NT2/D1 (cell line): Measurements from ENCODE around the gene MAP1B.

ENCODE experiments used
- DNase-seq: peaks from one replicate; pipeline ENCODE4 v3.0.0-alpha.2; 2011; ENCODE audit warnings: low read depth, low spot score
- H3K27me3 ChIP-seq: 2 replicates; pipeline ENCODE4 v1.6.0; 2011; ENCODE audit warnings: mild to moderate bottlenecking; ENCODE audit not compliant: insufficient read length, insufficient read depth
- H3K36me3 ChIP-seq: 2 replicates; pipeline ENCODE4 v1.6.1; 2011; ENCODE audit warnings: mild to moderate bottlenecking, low read length, mixed read lengths; ENCODE audit not compliant: insufficient read depth, insufficient read length
- H3K4me1 ChIP-seq: 2 replicates; pipeline ENCODE4 v1.5.1; 2011; ENCODE audit not compliant: insufficient read depth, insufficient read length
- H3K4me3 ChIP-seq: 2 replicates; pipeline ENCODE4 v1.5.1; 2011; ENCODE audit warnings: low read depth; ENCODE audit not compliant: insufficient read length
- H3K9ac ChIP-seq: 2 replicates; pipeline ENCODE4 v1.6.0; 2011; ENCODE audit warnings: low read depth; ENCODE audit not compliant: insufficient read length
- H3K9me3 ChIP-seq: 2 replicates; pipeline ENCODE4 v1.5.1; 2011; ENCODE audit warnings: mild to moderate bottlenecking, low read length; ENCODE audit not compliant: insufficient read depth
- SUZ12 ChIP-seq: IDR thresholded peaks from 2 replicates; pipeline ENCODE4 v1.6.1; 2011; ENCODE audit not compliant: insufficient read length, insufficient read depth; ENCODE audit errors: extremely low read depth
- YY1 ChIP-seq: IDR thresholded peaks from 2 replicates; pipeline ENCODE4 v1.6.1; 2011; ENCODE audit not compliant: insufficient read length, insufficient read depth
- ZNF274 ChIP-seq: IDR thresholded peaks from 2 replicates; pipeline ENCODE4 v1.6.1; 2011; ENCODE audit warnings: mild to moderate bottlenecking, low read depth, low read length

Gene MAP1B

DNA sequence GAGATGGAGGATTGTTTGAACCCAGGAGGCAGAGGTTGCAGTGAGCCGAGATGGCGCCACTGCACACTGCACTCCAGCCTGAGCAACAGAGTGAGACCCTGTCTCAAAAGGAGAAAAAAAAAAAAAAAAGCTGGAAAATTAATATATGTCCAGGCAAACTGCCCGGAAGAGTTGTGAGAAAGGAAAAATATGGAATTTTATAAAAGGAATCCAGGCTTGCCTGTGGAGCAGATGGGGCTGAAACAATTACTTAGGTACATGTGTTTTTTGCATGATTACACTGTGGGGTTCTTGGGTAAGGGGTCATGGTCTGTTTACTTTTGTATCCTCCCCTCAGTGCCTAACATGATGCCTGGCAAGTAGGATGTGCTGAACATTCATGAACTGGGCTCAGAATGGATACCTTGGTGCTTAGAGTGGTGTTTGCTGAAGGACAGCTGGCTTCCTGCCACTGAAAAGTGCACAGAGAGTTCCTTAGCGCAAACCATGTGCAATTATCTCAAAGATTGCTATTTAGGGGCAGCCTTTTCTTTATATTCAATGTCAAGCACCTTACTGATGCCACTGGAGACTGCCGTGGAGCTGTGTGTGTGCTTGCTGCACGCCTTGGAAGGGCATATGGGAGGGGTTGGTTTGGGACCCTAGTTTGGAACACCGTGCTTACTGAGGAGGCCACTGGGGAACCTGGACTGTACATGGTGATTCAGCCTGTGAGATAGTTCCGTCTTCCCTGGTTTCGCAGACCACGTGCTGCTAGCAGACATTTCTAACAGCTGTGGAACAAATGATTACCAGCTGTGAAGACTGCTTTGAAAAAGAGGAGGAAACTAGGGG, 78.4 kb downstream of the MAP1B start:
- peaks cover 4% of the 10 kb centered on the region for H3K4me1 ChIP-seq
- DNase-seq, result no peak
- no peak for TF ChIP-seq YY1
- no peak for TF ChIP-seq ZNF274
- no peak for TF ChIP-seq SUZ12
- H3K9ac ChIP-seq, result no peak overlapping the region
- no peak overlapping the region for H3K4me3 ChIP-seq
- no peaks in the 10 kb centered on the region for H3K9me3 ChIP-seq
- H3K36me3 ChIP-seq, result peaks cover 81% of the 10 kb centered on the region
- H3K27me3 ChIP-seq, result no peaks in the 10 kb centered on the region

GRCh38 chr5:72187388-72188075, 80.3 kb downstream of the MAP1B start:
- Histone ChIP-seq H3K4me1 (peaks cover 4% of the 10 kb centered on the region), H3K4me3 (no peak overlapping the region), H3K27me3 (no peaks in the 10 kb centered on the region), H3K36me3 (peaks cover 94% of the 10 kb centered on the region), H3K9me3 (no peaks in the 10 kb centered on the region), H3K9ac (no peak overlapping the region)
- no peak for TF ChIP-seq YY1
- TF ChIP-seq SUZ12, result no peak
- TF ChIP-seq ZNF274, result no peak
- no peak for DNase-seq

DNA sequence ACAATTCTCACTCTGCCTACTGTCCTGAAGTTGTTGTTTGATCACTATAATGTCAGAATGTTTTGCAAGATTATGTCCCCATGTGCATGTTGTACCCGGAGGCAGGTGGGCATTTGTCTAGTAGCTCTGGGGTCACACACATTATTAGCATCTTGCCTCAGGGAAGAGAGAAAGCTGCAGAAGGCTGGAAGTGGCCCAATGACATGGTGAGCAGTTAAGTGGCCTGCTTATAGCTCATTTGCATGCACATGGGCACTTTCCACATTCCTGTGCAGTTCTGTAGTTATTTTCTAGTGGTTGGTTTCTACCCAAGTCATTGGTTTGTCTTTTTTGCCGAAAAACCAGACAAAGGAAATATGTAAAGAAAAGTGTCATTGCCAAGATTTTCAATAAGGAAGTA, 80.9 kb downstream of the MAP1B start:
- no peak overlapping the region for H3K4me3 ChIP-seq
- H3K9me3 ChIP-seq, result no peaks in the 10 kb centered on the region
- TF ChIP-seq YY1, result no peak
- no peak for TF ChIP-seq ZNF274
- TF ChIP-seq SUZ12, result no peak
- H3K9ac ChIP-seq, result no peak overlapping the region
- H3K4me1 ChIP-seq, result no peaks in the 10 kb centered on the region
- H3K36me3 ChIP-seq, result peaks cover 94% of the 10 kb centered on the region
- no peaks in the 10 kb centered on the region for H3K27me3 ChIP-seq
- no peak for DNase-seq

- no peak for DNase-seq
- Histone ChIP-seq H3K36me3 (peaks cover 92% of the 10 kb centered on the region), H3K4me1 (no peaks in the 10 kb centered on the region), H3K27me3 (no peaks in the 10 kb centered on the region), H3K9me3 (no peaks in the 10 kb centered on the region), H3K9ac (no peak overlapping the region), H3K4me3 (no peak overlapping the region)
- TF ChIP-seq YY1, result no peak
- TF ChIP-seq ZNF274, result no peak
- no peak for TF ChIP-seq SUZ12
Measured at GRCh38 chr5:72189146-72189545, 81.9 kb downstream of the MAP1B start.

- DNase-seq, result no peak
- H3K36me3 ChIP-seq, result peaks cover 94% of the 10 kb centered on the region
- H3K27me3 ChIP-seq, result no peaks in the 10 kb centered on the region
- no peaks in the 10 kb centered on the region for H3K9me3 ChIP-seq
- no peak for TF ChIP-seq ZNF274
- TF ChIP-seq YY1, result no peak
- TF ChIP-seq SUZ12, result no peak
- no peak overlapping the region for H3K4me3 ChIP-seq
- no peaks in the 10 kb centered on the region for H3K4me1 ChIP-seq
- H3K9ac ChIP-seq, result no peak overlapping the region
Measured at GRCh38 chr5:72191404-72191803, 84.1 kb downstream of the MAP1B start.

DNA sequence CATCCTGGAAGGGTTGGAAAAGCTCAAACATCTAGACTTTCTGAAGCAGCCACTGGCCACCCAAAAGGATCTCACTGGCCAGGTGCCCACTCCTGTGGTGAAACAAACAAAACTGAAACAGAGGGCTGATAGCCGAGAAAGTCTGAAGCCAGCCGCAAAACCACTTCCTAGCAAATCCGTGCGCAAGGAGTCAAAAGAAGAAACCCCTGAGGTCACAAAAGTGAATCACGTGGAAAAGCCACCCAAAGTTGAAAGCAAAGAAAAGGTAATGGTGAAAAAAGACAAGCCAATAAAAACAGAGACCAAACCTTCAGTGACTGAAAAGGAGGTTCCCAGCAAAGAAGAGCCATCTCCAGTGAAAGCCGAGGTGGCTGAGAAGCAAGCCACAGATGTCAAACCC, 87.6 kb downstream of the MAP1B start:
- no peaks in the 10 kb centered on the region for H3K27me3 ChIP-seq
- no peak for DNase-seq
- TF ChIP-seq SUZ12 (no peak), ZNF274 (no peak), YY1 (no peak)
- no peak overlapping the region for H3K9ac ChIP-seq
- no peak overlapping the region for H3K4me3 ChIP-seq
- H3K9me3 ChIP-seq, result no peaks in the 10 kb centered on the region
- no peaks in the 10 kb centered on the region for H3K4me1 ChIP-seq
- H3K36me3 ChIP-seq, result peaks cover 95% of the 10 kb centered on the region

DNA sequence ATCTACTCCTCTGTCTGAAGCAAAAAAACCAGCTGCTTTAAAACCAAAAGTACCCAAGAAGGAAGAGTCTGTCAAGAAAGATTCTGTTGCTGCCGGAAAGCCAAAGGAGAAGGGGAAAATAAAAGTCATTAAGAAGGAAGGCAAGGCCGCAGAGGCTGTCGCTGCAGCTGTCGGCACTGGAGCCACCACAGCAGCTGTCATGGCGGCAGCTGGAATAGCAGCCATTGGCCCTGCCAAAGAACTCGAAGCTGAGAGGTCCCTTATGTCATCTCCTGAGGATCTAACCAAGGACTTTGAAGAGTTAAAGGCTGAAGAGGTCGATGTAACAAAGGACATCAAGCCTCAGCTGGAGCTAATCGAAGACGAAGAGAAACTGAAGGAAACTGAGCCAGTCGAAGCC, 88.3 kb downstream of the MAP1B start:
- Histone ChIP-seq H3K9me3 (no peaks in the 10 kb centered on the region), H3K9ac (no peak overlapping the region), H3K4me3 (no peak overlapping the region), H3K4me1 (no peaks in the 10 kb centered on the region), H3K27me3 (no peaks in the 10 kb centered on the region), H3K36me3 (peaks cover 95% of the 10 kb centered on the region)
- no peak for TF ChIP-seq YY1
- TF ChIP-seq SUZ12, result no peak
- no peak for TF ChIP-seq ZNF274
- DNase-seq, result no peak
